H1 (cell line): ENCODE results near the gene LHX5. TPM values are rescaled to one million over a fixed set of nuclear protein-coding genes. Genes with fewer than 3 reads are reported as not detected.

Experiments used
- CTCF ChIA-PET: fragments of 300-600 bp; sonication (Branson Sonifier 250); formaldehyde crosslinking; loops from one replicate; lab custom pipeline; 2021; ENCODE audit not compliant: partially characterized antibody; lab: Charles Lee
- POLR2A ChIA-PET: fragments of 300-600 bp; sonication (Branson Sonifier 250); formaldehyde crosslinking; loops from one replicate; lab custom pipeline; 2021; ENCODE audit warnings: inconsistent platforms; ENCODE audit not compliant: partially characterized antibody; lab: Charles Lee
- DNase-seq, 2 experiments: peaks; one replicate each; pipeline versions ENCODE4 v3.0.0 to v3.0.0-alpha.2; 2010 to 2022; ENCODE audit warnings: low spot score in 2 of 2, low read depth in 1 of 2, mixed read lengths in 1 of 2
- FAIRE-seq: peaks from 2 replicates; lab custom pipeline; 2011; peaks lifted over from hg19 to GRCh38; lab: Jason Lieb, UNC
- H2AFZ ChIP-seq: 2 replicates; pipeline ENCODE4 v1.8.1; 2012; ENCODE audit warnings: low read length, inconsistent platforms
- H2AK5ac ChIP-seq: 2 replicates; pipeline ENCODE4 v1.6.1; 2013; ENCODE audit warnings: low read depth, low read length
- H2BK120ac ChIP-seq: replicated peaks from 2 replicates; pipeline ENCODE3; 2013; ENCODE audit warnings: low read depth, low read length, inconsistent platforms
- H2BK12ac ChIP-seq: 2 replicates; pipeline ENCODE4 v1.6.1; 2013; ENCODE audit warnings: low read depth, low read length
- H2BK15ac ChIP-seq: 2 replicates; pipeline ENCODE4 v1.6.1; 2013; ENCODE audit warnings: low read length
- H2BK20ac ChIP-seq: 2 replicates; pipeline ENCODE4 v1.6.1; 2013; ENCODE audit warnings: low read length
- H2BK5ac ChIP-seq: 2 replicates; pipeline ENCODE4 v1.6.1; 2013; ENCODE audit warnings: low read depth, low read length
- H3K14ac ChIP-seq: 2 replicates; pipeline ENCODE4 v1.6.1; 2013; ENCODE audit warnings: inconsistent platforms; ENCODE audit not compliant: insufficient read length
- H3K18ac ChIP-seq: 2 replicates; pipeline ENCODE4 v1.6.1; 2013; ENCODE audit warnings: low read length; ENCODE audit errors: extremely low read depth
- H3K23ac ChIP-seq: 2 replicates; pipeline ENCODE4 v1.6.1; 2013; ENCODE audit warnings: inconsistent platforms; ENCODE audit not compliant: insufficient read length
- H3K23me2 ChIP-seq: 2 replicates; pipeline ENCODE4 v1.6.1; 2013; ENCODE audit warnings: low read depth, low read length
- H3K27ac ChIP-seq: 2 replicates; pipeline ENCODE4 v1.6.1; 2011; ENCODE audit warnings: low read depth, low read length, inconsistent platforms
- H3K27me3 ChIP-seq, 4 experiments: replicated peaks in 1 of 4; 1 replicate in 1 of 4; 2 replicates in 3 of 4; pipeline versions ENCODE4 v1.6.1 to v1.8.1; 2011 to 2013; ENCODE audit warnings: low read length in 3 of 4, mild to moderate bottlenecking in 3 of 4, inconsistent platforms in 2 of 4, mixed read lengths in 2 of 4, moderate library complexity in 1 of 4; ENCODE audit not compliant: control insufficient read depth in 3 of 4, insufficient read depth in 3 of 4; ENCODE audit errors: extremely low read depth in 1 of 4
- H3K36me3 ChIP-seq, 4 experiments: 2 replicates each; pipeline versions ENCODE4 v1.6.1 to v1.8.1; 2011 to 2013; ENCODE audit warnings: mild to moderate bottlenecking in 4 of 4, low read length in 3 of 4, moderate library complexity in 2 of 4, control low read depth in 1 of 4, inconsistent platforms in 1 of 4; ENCODE audit not compliant: insufficient read depth in 4 of 4, control insufficient read depth in 2 of 4
- H3K4ac ChIP-seq: replicated peaks from 2 replicates; pipeline ENCODE3; 2013; ENCODE audit warnings: low read length, low read depth, mixed read lengths, inconsistent platforms; ENCODE audit not compliant: insufficient read length
- H3K4me1 ChIP-seq, 4 experiments: replicated peaks in 1 of 4; 1 replicate in 1 of 4; 2 replicates in 3 of 4; pipeline versions ENCODE4 v1.6.1 to v1.8.1; 2011 to 2013; ENCODE audit warnings: low read length in 3 of 4, inconsistent platforms in 2 of 4, mixed read lengths in 1 of 4; ENCODE audit not compliant: insufficient read depth in 4 of 4, control insufficient read depth in 3 of 4
- H3K4me2 ChIP-seq, 2 experiments: 2 replicates each; pipeline versions ENCODE4 v1.6.1 to v1.8.1; 2011 to 2013; ENCODE audit warnings: low read depth in 2 of 2, low read length in 2 of 2, control low read depth in 1 of 2, inconsistent platforms in 1 of 2, mild to moderate bottlenecking in 1 of 2; ENCODE audit not compliant: insufficient read depth in 1 of 2
- H3K4me3 ChIP-seq, 4 experiments: fragments of 200-600, 300-600 bp in 1 of 4; sonication (generic), shearing (Covaris generic), sonication (Bioruptor Twin) in 1 of 4; 2 replicates each; pipeline versions ENCODE4 v1.5.1 to v1.8.1; 2011 to 2016; ENCODE audit warnings: low read length in 4 of 4, low read depth in 3 of 4, control low read depth in 2 of 4, inconsistent platforms in 2 of 4, mild to moderate bottlenecking in 2 of 4, mixed read lengths in 1 of 4, moderate library complexity in 1 of 4; ENCODE audit not compliant: insufficient read depth in 2 of 4; ENCODE audit errors: extremely low read depth in 1 of 4
- H3K56ac ChIP-seq: replicated peaks from 2 replicates; pipeline ENCODE3; 2013; ENCODE audit warnings: low read depth, mild to moderate bottlenecking, mixed read lengths, low read length, inconsistent platforms; ENCODE audit not compliant: insufficient read length
- H3K79me1 ChIP-seq: 2 replicates; pipeline ENCODE4 v1.6.1; 2013; ENCODE audit warnings: low read depth, low read length, control low read depth
- H3K79me2 ChIP-seq, 2 experiments: 2 replicates each; pipeline versions ENCODE4 v1.6.1 to v1.8.1; 2012 to 2013; ENCODE audit warnings: low read length in 2 of 2, mild to moderate bottlenecking in 2 of 2, inconsistent platforms in 1 of 2; ENCODE audit not compliant: insufficient read depth in 2 of 2, control insufficient read depth in 1 of 2
- H3K9ac ChIP-seq, 4 experiments: replicated peaks in 1 of 4; 1 replicate in 1 of 4; 2 replicates in 3 of 4; pipeline versions ENCODE4 v1.6.1 to v1.8.1; 2011 to 2013; ENCODE audit warnings: low read depth in 3 of 4, low read length in 3 of 4, control low read depth in 2 of 4, mild to moderate bottlenecking in 2 of 4, moderate library complexity in 2 of 4, inconsistent platforms in 1 of 4; ENCODE audit errors: extremely low read depth in 1 of 4
- H3K9me3 ChIP-seq, 2 experiments: 2 replicates each; pipeline versions ENCODE4 v1.6.1 to v1.8.1; 2012 to 2013; ENCODE audit warnings: mild to moderate bottlenecking in 2 of 2, moderate library complexity in 2 of 2, control low read depth in 1 of 2, inconsistent platforms in 1 of 2, low read depth in 1 of 2, low read length in 1 of 2, mixed read lengths in 1 of 2; ENCODE audit not compliant: insufficient read depth in 2 of 2
- H4K20me1 ChIP-seq, 2 experiments: replicated peaks in 1 of 2; 2 replicates each; pipeline versions ENCODE3 to v1.8.1; 2011 to 2013; ENCODE audit warnings: inconsistent platforms in 2 of 2, low read length in 2 of 2, mild to moderate bottlenecking in 1 of 2; ENCODE audit not compliant: insufficient read depth in 2 of 2, control insufficient read depth in 1 of 2
- H4K5ac ChIP-seq: 2 replicates; pipeline ENCODE4 v1.6.1; 2013; ENCODE audit warnings: low read length, low read depth, mixed read lengths, inconsistent platforms; ENCODE audit not compliant: insufficient read length
- H4K8ac ChIP-seq: 2 replicates; pipeline ENCODE4 v1.8.0; 2013; ENCODE audit warnings: mild to moderate bottlenecking, moderate library complexity, low read length, inconsistent platforms; ENCODE audit not compliant: insufficient read depth; ENCODE audit errors: extremely low read depth
- H4K91ac ChIP-seq: replicated peaks from 2 replicates; pipeline ENCODE3; 2013; ENCODE audit warnings: low read length, mixed read lengths, inconsistent platforms; ENCODE audit not compliant: insufficient read length
- CREB1 ChIP-seq: IDR thresholded peaks from 2 replicates; pipeline ENCODE4 v1.6.1; 2012; ENCODE audit warnings: inconsistent platforms
- GTF2F1 ChIP-seq: IDR thresholded peaks from 2 replicates; pipeline ENCODE4 v1.6.1; 2012; ENCODE audit warnings: low read depth, low read length, improper control_type of control experiment, borderline replicate concordance
- JUN ChIP-seq: IDR thresholded peaks from 2 replicates; pipeline ENCODE4 v1.6.1; 2011; ENCODE audit warnings: low read depth, mild to moderate bottlenecking, improper control_type of control experiment, low read length
- KDM5A ChIP-seq: fragments of 200-600 bp; IDR thresholded peaks from 2 replicates; pipeline ENCODE4 v1.7.1; 2012; ENCODE audit warnings: mild to moderate bottlenecking, low read length, inconsistent platforms, mixed read lengths
- SP1 ChIP-seq: IDR thresholded peaks from 2 replicates; pipeline ENCODE4 v1.6.1; 2011; ENCODE audit warnings: low read depth, low read length
- WGBS, 2 experiments: shearing (Covaris generic) in 1 of 2; methylation state at CpG; one replicate each; pipeline versions ENCODE4 v1.1.6 to v1.1.7; 2013 to 2015; ENCODE audit warnings: low lambda C conversion rate in 2 of 2, mixed read lengths in 2 of 2, inconsistent platforms in 1 of 2, low coverage in 1 of 2, missing lambda C conversion rate in 1 of 2; ENCODE audit not compliant: insufficient replicate concordance in 2 of 2, insufficient coverage in 1 of 2, insufficient read length in 1 of 2; ENCODE audit errors: extremely low coverage in 1 of 2, missing lambda C conversion rate in 1 of 2; 5-methylcytosine and 5-hydroxymethylcytosine counted together
- long read RNA-seq, 2 experiments: library from RNA in 1 of 2; library from capped mRNA in 1 of 2; stranded (forward); transcript quantifications; one replicate each; pipeline ENCODE4 v2.0.0, GENCODE V29; 2021; ENCODE audit warnings: inconsistent platforms in 1 of 2
- polyA minus RNA-seq, 3 experiments: library from RNA; depleted of rRNA, polyadenylated mRNA; stranded (reverse); fragments of >200 nt; gene quantifications; 1 replicate in 2 of 3; 2 replicates in 1 of 3; pipeline ENCODE4 v1.2.3, GENCODE V29; 2011
- polyA plus RNA-seq, 7 experiments: library from polyadenylated mRNA; depleted of rRNA in 3 of 7; stranded (reverse) in 5 of 7; unstranded in 2 of 7; fragments of >200 nt in 5 of 7; fragments of 200-250 nt in 2 of 7; gene quantifications; 1 replicate in 5 of 7; 2 replicates in 1 of 7; 4 replicates in 1 of 7; pipeline versions ENCODE4 v1.2.1 to v1.2.3, GENCODE V29; 2011 to 2013; ENCODE audit warnings: missing spikeins in 2 of 7, mixed read lengths in 2 of 7
- total RNA-seq: library from RNA; stranded (reverse); fragmentation: NEBNext Ultra II Directional; extraction: Animal tissue kit (Norgen Biotek cat#: 25700); gene quantifications from 2 replicates; pipeline ENCODE4 v1.2.1, GENCODE V29; 2021
- TF ChIP-seq, protein P1 (sequence below): IDR thresholded peaks from 2 replicates; pipeline ENCODE4 v1.6.1; 2012; ENCODE audit warnings: inconsistent platforms

Gene LHX5
- total RNA-seq (0.47 and 0.63 TPM in 2 replicates), polyA plus RNA-seq (2011; rRNA removed) (1.1 and 4.6 TPM in 2 replicates), polyA minus RNA-seq (2011; rRNA and poly(A)+ RNA removed) (0.32 and 2.3 TPM in 2 replicates)
- polyA plus RNA-seq (2011; cell fraction: cytosol; rRNA removed), result 3.4 TPM
- polyA plus RNA-seq (2011; cell fraction: nucleus; rRNA removed), result 4.2 TPM
- polyA plus RNA-seq (2012, experiment 1 of 2), result 0.68 to 1.3 TPM (median 1.1 TPM) in 4 replicates
- 0.93 TPM for polyA plus RNA-seq (2012, experiment 2 of 2)
- 0.08 TPM for polyA plus RNA-seq (2013, experiment 1 of 2)
- polyA plus RNA-seq (2013, experiment 2 of 2), result 0.04 TPM
- polyA minus RNA-seq (2011; cell fraction: cytosol; rRNA and poly(A)+ RNA removed), result 2.1 TPM
- 1.6 TPM for polyA minus RNA-seq (2011; cell fraction: nucleus; rRNA and poly(A)+ RNA removed)
- long read RNA-seq, experiment 1, partial matches to known transcripts, result 0 of 1 reads
- long read RNA-seq, experiment 1, other reads (novel, unspliced or antisense), result 1 of 1 reads
- long read RNA-seq, experiment 2, result 0 reads

DNA sequence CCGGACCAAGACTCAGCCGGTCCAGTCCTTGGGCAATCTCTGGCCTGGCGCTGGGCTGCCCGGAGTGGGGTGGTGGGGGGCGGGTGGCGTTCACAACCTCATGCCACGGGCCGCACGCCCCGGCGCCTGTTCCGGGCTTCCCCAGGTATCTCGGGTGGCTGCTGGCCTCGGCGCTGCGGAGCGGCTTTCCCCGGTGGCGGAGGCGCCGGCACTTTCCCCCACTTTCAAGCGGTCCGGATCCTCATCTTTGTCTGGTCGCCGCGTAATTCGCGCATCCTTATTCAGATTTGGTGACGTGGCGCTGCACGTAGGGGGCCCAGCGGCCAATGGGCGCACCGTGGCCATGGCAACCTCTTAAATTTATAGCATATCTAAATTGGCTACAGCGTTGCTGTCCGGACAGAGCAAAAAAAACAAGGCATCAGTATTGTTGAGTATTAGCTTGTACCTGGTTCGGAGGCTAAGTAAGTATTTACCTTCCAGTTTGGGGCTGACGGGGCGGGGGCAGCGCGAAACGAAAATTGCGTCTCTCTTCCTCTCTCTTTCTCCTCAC, at the start of gene LHX5:
LHX5 (minus strand) TSS at position 253 of the 553 bp plus-strand sequence. CDS start 373 bp downstream, outside the sequence.
- Histone ChIP-seq H3K14ac (no peak within 1 kb of the TSS), H2BK120ac (no peak within 1 kb of the TSS), H2BK15ac (no peak within 1 kb of the TSS), H2AK5ac (peak within 1 kb of the TSS; percentile 13; the same call in 1 of the 2 replicates), H3K23ac (no peak within 1 kb of the TSS), H3K18ac (peak within 1 kb of the TSS; percentile 90), H3K23me2 (peaks cover 31% of the 10 kb centered on the region; the same call in 1 of the 2 replicates), H2BK5ac (peak within 1 kb of the TSS; percentile 78; the same call in 1 of the 2 replicates), H3K79me2 (peaks cover 0 to 6% of the 10 kb centered on the region in 2 experiments; a peak in 2 of 4 replicates), H4K91ac (peak within 1 kb of the TSS; percentile 61), H4K5ac (no peak within 1 kb of the TSS), H3K9me3 (no peaks in the 10 kb centered on the region), H3K27ac (peak within 1 kb of the TSS; percentile 11; the same call in 1 of the 2 replicates), H3K27me3 (peaks cover 92 to 99% (median 99%) of the 10 kb centered on the region in 4 experiments), H3K56ac (peak within 1 kb of the TSS; percentile 32), H2BK12ac (peak within 1 kb of the TSS; percentile 94), H4K8ac (peak within 1 kb of the TSS; percentile 42), H2AFZ (peak within 1 kb of the TSS; percentile 22; the same call in 1 of the 2 replicates), H3K36me3 (peaks cover 2 to 57% (median 4%) of the 10 kb centered on the region in 4 experiments; a peak in 5 of 8 replicates), H3K4me1 (peaks cover 0 to 79% (median 48%) of the 10 kb centered on the region in 4 experiments; a peak in 6 of 7 replicates), H3K4me2 (peak within 1 kb of the TSS; percentile 93 to 98), H3K79me1 (no peaks in the 10 kb centered on the region), H3K9ac (peak within 1 kb of the TSS in 3 of 4 experiments; percentile 43 to 65 (median 64); a peak in 4 of 7 replicates), H4K20me1 (peaks cover 28 to 36% of the 10 kb centered on the region in 2 experiments), H3K4me3 (peak within 1 kb of the TSS; percentile 52 to 66 (median 60)), H3K4ac (no peak within 1 kb of the TSS), H2BK20ac (peak within 1 kb of the TSS; percentile 90; the same call in 1 of the 2 replicates)
- FAIRE-seq (no peak), DNase-seq (no peak)
- POLR2A ChIA-PET, result interaction anchor here (1.2 kb wide), 1 partner anchor 8 kb away, joined by 7 read pairs; no protein-coding TSS in a partner anchor
- CTCF ChIA-PET, result interaction anchor here (1.5 to 9.0 kb wide), 3 partner anchors 12 to 348 kb away, joined by 3 to 79 read pairs (median 5); no protein-coding TSS in a partner anchor
- 1% methylated on average over 40 of the region's 43 CpGs; no CpG with 5 or more reads in 1 of the 2 experiments for WGBS, 2 experiments
- no peak for TF ChIP-seq GTF2F1
- TF ChIP-seq, protein P1, sequence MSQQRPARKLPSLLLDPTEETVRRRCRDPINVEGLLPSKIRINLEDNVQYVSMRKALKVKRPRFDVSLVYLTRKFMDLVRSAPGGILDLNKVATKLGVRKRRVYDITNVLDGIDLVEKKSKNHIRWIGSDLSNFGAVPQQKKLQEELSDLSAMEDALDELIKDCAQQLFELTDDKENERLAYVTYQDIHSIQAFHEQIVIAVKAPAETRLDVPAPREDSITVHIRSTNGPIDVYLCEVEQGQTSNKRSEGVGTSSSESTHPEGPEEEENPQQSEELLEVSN, result 0 out of 2 replicates have a peak, but pooled peaks have one; percentile 7
- TF ChIP-seq CREB1, result peak; percentile 87
- TF ChIP-seq SP1, result 0 out of 2 replicates have a peak, but pooled peaks have one; percentile 4
- no peak for TF ChIP-seq KDM5A
- TF ChIP-seq JUN, result no peak
